Measurements from ENCODE around the gene PRM3. TPM values are rescaled to one million over a fixed set of nuclear protein-coding genes. Genes with fewer than 3 reads are reported as not detected.

The PRM3 gene
- polyA plus RNA-seq, 1 donor from 2014 or later = not detected

- H3K4me2 ChIP-seq (ENCODE audit: low read length) = no peak overlapping the region
- no peak for TF ChIP-seq RAD21 (conservative IDR thresholded peaks at IDR 0.05)
- H3K27me3 ChIP-seq (ENCODE audit: insufficient read depth, low read depth, low read length) = peaks cover 22% of the 10 kb centered on the region
- H2AFZ ChIP-seq (ENCODE audit: low read depth, low read length) = no peak overlapping the region
- no peak overlapping the region for H3K4me3 ChIP-seq (ENCODE audit: low read length)
- no peaks in the 10 kb centered on the region for H3K79me2 ChIP-seq (replicated peaks; ENCODE audit: insufficient read depth, low read length)
- H3K9ac ChIP-seq (ENCODE audit: low read length) = no peak overlapping the region
- no peaks in the 10 kb centered on the region for H3K36me3 ChIP-seq (ENCODE audit: insufficient read depth, low read length)
- no peak overlapping the region for H3K27ac ChIP-seq (ENCODE audit: low read length)
- no peaks in the 10 kb centered on the region for H4K20me1 ChIP-seq (ENCODE audit: insufficient read depth)
- H3F3A ChIP-seq (ENCODE audit: insufficient read depth, low read length, poor library complexity, severe bottlenecking) = no peaks in the 10 kb centered on the region
- no peaks in the 10 kb centered on the region for H3K9me3 ChIP-seq (ENCODE audit: low read length)
- H3K9me2 ChIP-seq (ENCODE audit: insufficient read depth, low read length) = no peaks in the 10 kb centered on the region
Observed at GRCh38 chr16:11250786-11251524, 22.5 kb downstream of the PRM3 start.

DNA sequence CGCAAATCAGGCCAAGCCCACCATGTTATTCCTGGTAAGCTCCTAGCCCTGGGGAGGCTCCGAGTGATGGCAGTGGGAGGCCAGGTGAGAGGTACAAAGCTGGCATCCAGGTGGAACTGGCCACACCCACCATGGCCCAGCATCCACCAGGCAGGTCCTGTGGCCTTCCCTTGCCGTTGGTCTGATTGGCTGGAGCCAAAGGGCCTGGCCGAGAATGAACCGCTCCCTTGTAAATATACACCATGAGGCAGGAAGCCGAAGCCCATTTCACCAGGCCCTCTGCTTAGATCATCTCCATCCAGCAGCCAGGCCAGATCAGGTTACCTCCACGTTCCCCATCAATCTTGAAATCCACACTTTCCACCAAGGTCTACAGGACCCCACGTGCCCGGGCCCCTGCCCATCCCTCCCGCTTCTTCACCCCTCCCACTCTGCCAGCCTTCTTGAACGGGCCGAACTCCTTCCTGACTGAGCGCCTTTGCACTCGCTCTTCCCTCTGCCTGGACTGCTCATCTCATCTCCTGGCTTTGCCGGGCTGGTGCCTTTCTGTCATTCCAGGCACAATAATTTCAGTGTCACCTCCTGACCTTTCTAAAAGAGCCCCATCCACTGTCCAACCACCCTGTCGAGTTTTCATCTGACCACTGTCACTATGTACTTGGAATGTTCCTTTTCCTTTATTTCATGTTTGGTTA, 23.2 kb downstream of the PRM3 start:
- no peak overlapping the region for H2AFZ ChIP-seq (ENCODE audit: low read depth, low read length)
- no peaks in the 10 kb centered on the region for H3K36me3 ChIP-seq (ENCODE audit: insufficient read depth, low read length)
- no peaks in the 10 kb centered on the region for H3K9me3 ChIP-seq (ENCODE audit: low read length)
- H3K9me2 ChIP-seq (ENCODE audit: insufficient read depth, low read length) = no peaks in the 10 kb centered on the region
- peaks cover 18% of the 10 kb centered on the region for H3K27me3 ChIP-seq (ENCODE audit: insufficient read depth, low read depth, low read length)
- H4K20me1 ChIP-seq (ENCODE audit: insufficient read depth) = no peaks in the 10 kb centered on the region
- TF ChIP-seq CTCF (IDR thresholded peaks at IDR 0.05; ENCODE audit: poor library complexity, severe bottlenecking) = no peak
- no peak for TF ChIP-seq POLR2AphosphoS5 (IDR thresholded peaks at IDR 0.05)
- TF ChIP-seq SMC3 (conservative IDR thresholded peaks at IDR 0.05; ENCODE audit: poor library complexity) = no peak
- TF ChIP-seq, protein P1, sequence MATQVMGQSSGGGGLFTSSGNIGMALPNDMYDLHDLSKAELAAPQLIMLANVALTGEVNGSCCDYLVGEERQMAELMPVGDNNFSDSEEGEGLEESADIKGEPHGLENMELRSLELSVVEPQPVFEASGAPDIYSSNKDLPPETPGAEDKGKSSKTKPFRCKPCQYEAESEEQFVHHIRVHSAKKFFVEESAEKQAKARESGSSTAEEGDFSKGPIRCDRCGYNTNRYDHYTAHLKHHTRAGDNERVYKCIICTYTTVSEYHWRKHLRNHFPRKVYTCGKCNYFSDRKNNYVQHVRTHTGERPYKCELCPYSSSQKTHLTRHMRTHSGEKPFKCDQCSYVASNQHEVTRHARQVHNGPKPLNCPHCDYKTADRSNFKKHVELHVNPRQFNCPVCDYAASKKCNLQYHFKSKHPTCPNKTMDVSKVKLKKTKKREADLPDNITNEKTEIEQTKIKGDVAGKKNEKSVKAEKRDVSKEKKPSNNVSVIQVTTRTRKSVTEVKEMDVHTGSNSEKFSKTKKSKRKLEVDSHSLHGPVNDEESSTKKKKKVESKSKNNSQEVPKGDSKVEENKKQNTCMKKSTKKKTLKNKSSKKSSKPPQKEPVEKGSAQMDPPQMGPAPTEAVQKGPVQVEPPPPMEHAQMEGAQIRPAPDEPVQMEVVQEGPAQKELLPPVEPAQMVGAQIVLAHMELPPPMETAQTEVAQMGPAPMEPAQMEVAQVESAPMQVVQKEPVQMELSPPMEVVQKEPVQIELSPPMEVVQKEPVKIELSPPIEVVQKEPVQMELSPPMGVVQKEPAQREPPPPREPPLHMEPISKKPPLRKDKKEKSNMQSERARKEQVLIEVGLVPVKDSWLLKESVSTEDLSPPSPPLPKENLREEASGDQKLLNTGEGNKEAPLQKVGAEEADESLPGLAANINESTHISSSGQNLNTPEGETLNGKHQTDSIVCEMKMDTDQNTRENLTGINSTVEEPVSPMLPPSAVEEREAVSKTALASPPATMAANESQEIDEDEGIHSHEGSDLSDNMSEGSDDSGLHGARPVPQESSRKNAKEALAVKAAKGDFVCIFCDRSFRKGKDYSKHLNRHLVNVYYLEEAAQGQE (IDR thresholded peaks at IDR 0.05; ENCODE audit: borderline replicate concordance) = no peak
- TF ChIP-seq RAD21 (conservative IDR thresholded peaks at IDR 0.05) = no peak
- no peak for TF ChIP-seq EZH2 (IDR thresholded peaks at IDR 0.05; ENCODE audit: borderline replicate concordance, insufficient read depth, low read length, poor library complexity, severe bottlenecking)
- TF ChIP-seq TAF1 (IDR thresholded peaks at IDR 0.05; ENCODE audit: low read depth) = no peak
- TF ChIP-seq EP300 (conservative IDR thresholded peaks at IDR 0.05; ENCODE audit: poor library complexity, severe bottlenecking) = no peak
- TF ChIP-seq MXI1 (conservative IDR thresholded peaks at IDR 0.05; ENCODE audit: poor library complexity, severe bottlenecking) = no peak
- no peak overlapping the region for H3K4me3 ChIP-seq (ENCODE audit: low read length)
- H3K4me2 ChIP-seq (ENCODE audit: low read length) = no peak overlapping the region
- H3K9ac ChIP-seq (ENCODE audit: low read length) = no peak overlapping the region
- H3K79me2 ChIP-seq (replicated peaks; ENCODE audit: insufficient read depth, low read length) = no peaks in the 10 kb centered on the region
- H3K27ac ChIP-seq (ENCODE audit: low read length) = no peak overlapping the region
- no peaks in the 10 kb centered on the region for H3F3A ChIP-seq (ENCODE audit: insufficient read depth, low read length, poor library complexity, severe bottlenecking)
